Subcutaneous preadipocyte (primary cell): Measurements from ENCODE around the gene PTPRO. TPM values are rescaled to one million over a fixed set of nuclear protein-coding genes. Genes with fewer than 3 reads are reported as not detected.

Experiments
- total RNA-seq: library from RNA; depleted of rRNA; stranded (reverse); fragments of >200 nt; gene quantifications from 2 replicates; pipeline ENCODE4 v1.2.3, GENCODE V29; 2012

PTPRO gene
- 0.20 and 0.37 TPM in 2 replicates for total RNA-seq

DNA sequence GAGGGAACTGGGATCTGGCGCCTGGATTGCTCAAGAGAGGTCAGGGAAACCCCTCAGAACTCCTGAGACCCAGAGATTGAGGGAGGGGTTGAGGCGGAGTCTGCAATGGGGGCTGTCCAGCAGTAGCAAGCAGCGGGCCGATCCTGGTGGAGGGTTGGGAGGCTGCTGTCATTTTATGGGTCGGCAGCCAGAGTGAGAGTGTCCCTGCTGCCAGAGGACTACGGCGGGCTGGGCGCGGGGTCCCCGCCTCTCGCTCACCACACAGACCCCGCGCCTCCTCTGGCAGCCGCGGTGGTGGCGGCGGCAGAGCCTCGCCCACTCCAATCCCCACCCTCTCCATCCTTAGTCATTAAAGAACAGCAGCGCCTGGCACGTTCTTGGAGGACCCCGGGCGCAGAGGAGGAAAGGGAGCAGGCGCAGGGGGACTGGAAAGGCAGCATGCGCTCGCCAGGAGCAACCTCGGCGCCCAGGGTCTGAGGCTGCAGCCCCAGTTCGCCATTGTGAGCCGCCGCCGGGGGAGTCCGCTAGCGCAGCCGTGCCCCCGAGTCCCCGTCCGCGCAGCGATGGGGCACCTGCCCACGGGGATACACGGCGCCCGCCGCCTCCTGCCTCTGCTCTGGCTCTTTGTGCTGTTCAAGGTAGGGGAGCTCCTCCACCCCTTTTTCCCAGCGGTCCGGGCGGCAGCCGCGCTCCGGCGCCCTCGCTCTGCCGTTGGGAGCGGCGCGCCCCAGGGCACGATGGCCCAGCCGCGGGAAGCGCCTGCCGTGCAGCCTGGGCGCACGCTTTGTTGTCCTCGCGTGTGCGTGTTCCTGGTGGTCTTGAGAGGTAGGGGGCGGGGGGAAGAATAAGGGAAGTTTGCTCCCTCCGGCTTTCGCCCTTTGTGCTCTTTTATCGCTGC, at the start of gene PTPRO:
PTPRO (plus strand) TSS at position 345 of the 898 bp plus-strand sequence.

Other genes with a start within 250 kb of the PTPRO start
- gene RERG, start 101.1 kb upstream of the PTPRO start, total RNA-seq, result not detected in 2 replicates